PC-9 (cell line): ENCODE results near the gene NUP214. TPM values are rescaled to one million over a fixed set of nuclear protein-coding genes. Genes with fewer than 3 reads are reported as not detected.
"Not testable (repeated sequence)": the region's sequence is repeated elsewhere in the genome, so short reads cannot be mapped to it uniquely, and the experiment has no call there.

Source experiments
- BruUV-seq: library from RNA; stranded (reverse); fragments of 400-500 nt; replicated peaks from 2 replicates; lab custom pipeline; 2021; lab: Mats Ljungman, UMichigan
- CTCF ChIA-PET: fragments of 300-600 bp; sonication (Branson Sonifier 250); formaldehyde crosslinking; loops from one replicate; lab custom pipeline; 2022; ENCODE audit warnings: antibody characterized with exemption; lab: Charles Lee
- POLR2A ChIA-PET: fragments of 300-600 bp; sonication (Branson Sonifier 250); formaldehyde crosslinking; loops from one replicate; lab custom pipeline; 2022; ENCODE audit warnings: antibody characterized with exemption; ENCODE audit not compliant: unreplicated experiment; lab: Charles Lee
- DNase-seq, 2 experiments: peaks; one replicate each; pipeline versions ENCODE4 v3.0.0 to v3.0.0-alpha.2; 2015 to 2022; ENCODE audit warnings: mixed read lengths in 1 of 2
- H2AFZ ChIP-seq: fragments of 200-600 bp; sonication (generic); 2 replicates; pipeline ENCODE4 v1.8.1; 2017; ENCODE audit warnings: antibody characterized with exemption
- H3F3A ChIP-seq: fragments of 200-600 bp; sonication (generic); 2 replicates; pipeline ENCODE4 v1.8.1; 2017; ENCODE audit warnings: antibody characterized with exemption, mild to moderate bottlenecking, low read depth; ENCODE audit not compliant: insufficient read depth
- H3K27ac ChIP-seq: fragments of 200-600 bp; sonication (generic); 2 replicates; pipeline ENCODE4 v1.6.1; 2016; ENCODE audit warnings: mixed run types
- H3K27me3 ChIP-seq: fragments of 200-600 bp; sonication (generic); 2 replicates; pipeline ENCODE4 v1.6.1; 2016; ENCODE audit warnings: low read depth, mixed run types; ENCODE audit not compliant: insufficient read depth
- H3K36me3 ChIP-seq: fragments of 200-600 bp; sonication (generic); 2 replicates; pipeline ENCODE4 v1.6.1; 2016; ENCODE audit warnings: low read depth, mixed run types
- H3K4me1 ChIP-seq: fragments of 200-600 bp; sonication (generic); replicated peaks from 2 replicates; pipeline ENCODE4 v1.6.1; 2016; ENCODE audit warnings: mixed run types; ENCODE audit not compliant: insufficient read depth
- H3K4me2 ChIP-seq: fragments of 200-600 bp; sonication (generic); 2 replicates; pipeline ENCODE4 v1.6.1; 2017; ENCODE audit warnings: mixed run types
- H3K4me3 ChIP-seq: fragments of 200-600 bp; sonication (generic); 2 replicates; pipeline ENCODE4 v1.6.1; 2016; ENCODE audit warnings: mixed run types
- H3K79me2 ChIP-seq: fragments of 200-600 bp; sonication (generic); 2 replicates; pipeline ENCODE4 v1.6.1; 2017; ENCODE audit warnings: low read depth, mixed run types
- H3K9me2 ChIP-seq: fragments of 200-600 bp; sonication (generic); 2 replicates; pipeline ENCODE4 v1.8.1; 2017; ENCODE audit warnings: mild to moderate bottlenecking; ENCODE audit not compliant: insufficient read depth
- H3K9me3 ChIP-seq: fragments of 200-600 bp; sonication (generic); 2 replicates; pipeline ENCODE4 v1.8.1; 2016; ENCODE audit warnings: low read depth; ENCODE audit not compliant: insufficient read depth
- H4K20me1 ChIP-seq: fragments of 200-600 bp; sonication (generic); 2 replicates; pipeline ENCODE4 v1.8.1; 2017; ENCODE audit not compliant: insufficient read depth
- EZH2 ChIP-seq: fragments of 200-600 bp; sonication (generic); IDR thresholded peaks from 2 replicates; pipeline ENCODE4 v1.8.0; 2017; ENCODE audit warnings: antibody characterized with exemption, low read depth
- intact Hi-C: fragments of 100-400 bp; cut with micrococcal nuclease; formaldehyde crosslinking; loops from one replicate; pipeline ENCODE4 v1.10.0; 2022; ENCODE audit not compliant: unreplicated experiment
- total RNA-seq: library from RNA; stranded (reverse); gene quantifications from 2 replicates; pipeline ENCODE4 v1.2.3, GENCODE V29; 2021
- TF ChIP-seq, protein P1 (sequence below): fragments of 200-600 bp; sonication (generic); conservative IDR thresholded peaks from 2 replicates; pipeline ENCODE4 v1.6.1; 2017; ENCODE audit warnings: mixed run types, antibody characterized with exemption, mild to moderate bottlenecking, moderate library complexity

NUP214 gene
- total RNA-seq, 1 experiment from 2014 or later: 59.0 TPM

DNA sequence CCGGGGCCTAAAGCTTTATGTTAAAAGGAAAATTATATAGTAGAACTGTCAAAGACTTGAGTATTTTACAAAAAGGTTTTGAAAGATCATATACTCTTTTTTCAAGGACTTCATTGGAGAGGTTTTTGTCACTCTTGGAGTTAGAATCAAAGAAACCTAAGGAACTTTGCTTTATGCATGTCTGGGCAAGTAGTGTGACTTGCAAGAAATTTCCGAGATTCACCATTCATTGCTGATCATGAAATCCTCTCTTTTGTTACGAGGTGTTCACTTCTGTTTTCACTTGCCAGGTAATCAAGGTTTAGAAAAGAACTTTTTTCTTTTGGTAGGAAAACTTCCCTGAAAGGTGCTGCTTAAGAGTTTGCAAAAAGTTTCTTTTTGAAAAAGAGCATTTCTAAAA is 64.8 kb downstream of the NUP214 start:
- no peaks in the 10 kb centered on the region for H3K9me2 ChIP-seq
- intact Hi-C loops: no loop called here
- DNase-seq: no peak
- H3K36me3 ChIP-seq: peaks cover 13% of the 10 kb centered on the region
- BruUV-seq: no TSS peak
- no peaks in the 10 kb centered on the region for H3K27me3 ChIP-seq
- H4K20me1 ChIP-seq: no peaks in the 10 kb centered on the region
- no peak for TF ChIP-seq EZH2
- TF ChIP-seq, protein P1, sequence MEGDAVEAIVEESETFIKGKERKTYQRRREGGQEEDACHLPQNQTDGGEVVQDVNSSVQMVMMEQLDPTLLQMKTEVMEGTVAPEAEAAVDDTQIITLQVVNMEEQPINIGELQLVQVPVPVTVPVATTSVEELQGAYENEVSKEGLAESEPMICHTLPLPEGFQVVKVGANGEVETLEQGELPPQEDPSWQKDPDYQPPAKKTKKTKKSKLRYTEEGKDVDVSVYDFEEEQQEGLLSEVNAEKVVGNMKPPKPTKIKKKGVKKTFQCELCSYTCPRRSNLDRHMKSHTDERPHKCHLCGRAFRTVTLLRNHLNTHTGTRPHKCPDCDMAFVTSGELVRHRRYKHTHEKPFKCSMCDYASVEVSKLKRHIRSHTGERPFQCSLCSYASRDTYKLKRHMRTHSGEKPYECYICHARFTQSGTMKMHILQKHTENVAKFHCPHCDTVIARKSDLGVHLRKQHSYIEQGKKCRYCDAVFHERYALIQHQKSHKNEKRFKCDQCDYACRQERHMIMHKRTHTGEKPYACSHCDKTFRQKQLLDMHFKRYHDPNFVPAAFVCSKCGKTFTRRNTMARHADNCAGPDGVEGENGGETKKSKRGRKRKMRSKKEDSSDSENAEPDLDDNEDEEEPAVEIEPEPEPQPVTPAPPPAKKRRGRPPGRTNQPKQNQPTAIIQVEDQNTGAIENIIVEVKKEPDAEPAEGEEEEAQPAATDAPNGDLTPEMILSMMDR: no peak
- no peaks in the 10 kb centered on the region for H3K79me2 ChIP-seq
- H3K9me3 ChIP-seq: no peaks in the 10 kb centered on the region
- no peak overlapping the region for H2AFZ ChIP-seq
- no peak overlapping the region for H3K4me3 ChIP-seq
- no peak overlapping the region for H3K4me2 ChIP-seq
- POLR2A ChIA-PET: no interaction called here
- H3F3A ChIP-seq: no peaks in the 10 kb centered on the region
- H3K4me1 ChIP-seq: no peaks in the 10 kb centered on the region
- no peak overlapping the region for H3K27ac ChIP-seq
- CTCF ChIA-PET: no interaction called here

DNA sequence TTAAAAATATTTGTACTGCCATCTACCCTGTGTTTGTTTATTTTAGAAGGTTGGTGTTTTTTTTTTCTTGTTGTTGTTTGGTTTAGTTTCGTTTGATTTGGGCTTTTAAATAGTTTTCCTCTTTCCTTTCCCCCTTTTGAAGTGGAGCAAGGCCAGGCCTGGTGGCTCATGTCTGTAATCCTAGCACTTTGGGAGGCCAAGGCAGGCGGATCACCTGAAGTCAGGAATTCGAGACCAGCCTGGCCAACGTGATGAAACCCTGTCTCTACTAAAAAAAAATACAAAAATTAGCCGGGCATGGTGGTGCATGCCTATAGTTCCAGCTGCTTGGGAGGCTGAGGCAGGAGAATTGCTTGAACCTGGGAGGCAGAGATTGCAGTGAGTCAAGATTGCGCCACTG is 65.6 kb downstream of the NUP214 start:
- H3K27me3 ChIP-seq, H4K20me1 ChIP-seq, H2AFZ ChIP-seq, DNase-seq, H3K79me2 ChIP-seq, H3K27ac ChIP-seq, intact Hi-C loops, H3K4me3 ChIP-seq, H3K9me2 ChIP-seq, H3K4me2 ChIP-seq, H3K4me1 ChIP-seq, H3F3A ChIP-seq, H3K9me3 ChIP-seq, BruUV-seq: not testable (repeated sequence)
- CTCF ChIA-PET: interaction anchor here (0.5 kb wide), 1 partner anchor 144 kb away, joined by 14 read pairs; no protein-coding TSS in a partner anchor
- peaks cover 16% of the 10 kb centered on the region for H3K36me3 ChIP-seq
- POLR2A ChIA-PET: interaction anchor here (0.6 kb wide), 1 partner anchor 8 kb away, joined by 10 read pairs; no protein-coding TSS in a partner anchor

DNA sequence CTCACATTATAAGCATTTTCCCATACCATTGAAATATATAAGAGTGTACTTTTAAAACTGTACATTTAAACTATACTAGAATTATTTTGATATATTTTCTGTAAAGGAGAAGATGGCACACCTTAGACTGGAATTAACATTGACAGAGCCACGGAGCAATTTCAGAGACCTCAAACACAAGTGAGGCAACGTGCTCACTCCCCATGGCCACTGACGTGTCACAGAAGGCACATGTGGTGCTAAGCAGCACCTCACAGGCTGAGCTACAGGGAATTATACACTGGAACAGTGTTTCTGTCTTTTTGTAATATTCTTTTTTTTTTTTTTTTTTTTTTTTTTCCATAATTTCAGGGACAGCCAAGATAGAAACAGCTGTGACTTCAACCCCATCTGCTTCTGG is 66.5 kb downstream of the NUP214 start:
- TF ChIP-seq, protein P1: no peak
- TF ChIP-seq EZH2: no peak
- H3K36me3 ChIP-seq: peaks cover 16% of the 10 kb centered on the region
- H3K27me3 ChIP-seq: no peaks in the 10 kb centered on the region
- H3K4me2 ChIP-seq: no peak overlapping the region
- no peak overlapping the region for H3K27ac ChIP-seq
- ChIA-PET CTCF (no interaction called here), POLR2A (interaction anchor here (0.6 kb wide), 1 partner anchor 9 kb away, joined by 10 read pairs; no protein-coding TSS in a partner anchor)
- BruUV-seq: no TSS peak
- no peaks in the 10 kb centered on the region for H3F3A ChIP-seq
- no peaks in the 10 kb centered on the region for H4K20me1 ChIP-seq
- H3K4me3 ChIP-seq: no peak overlapping the region
- no peaks in the 10 kb centered on the region for H3K9me2 ChIP-seq
- no peak for DNase-seq
- no peaks in the 10 kb centered on the region for H3K79me2 ChIP-seq
- H2AFZ ChIP-seq: no peak overlapping the region
- intact Hi-C loops: no loop called here
- no peaks in the 10 kb centered on the region for H3K9me3 ChIP-seq
- no peaks in the 10 kb centered on the region for H3K4me1 ChIP-seq

DNA sequence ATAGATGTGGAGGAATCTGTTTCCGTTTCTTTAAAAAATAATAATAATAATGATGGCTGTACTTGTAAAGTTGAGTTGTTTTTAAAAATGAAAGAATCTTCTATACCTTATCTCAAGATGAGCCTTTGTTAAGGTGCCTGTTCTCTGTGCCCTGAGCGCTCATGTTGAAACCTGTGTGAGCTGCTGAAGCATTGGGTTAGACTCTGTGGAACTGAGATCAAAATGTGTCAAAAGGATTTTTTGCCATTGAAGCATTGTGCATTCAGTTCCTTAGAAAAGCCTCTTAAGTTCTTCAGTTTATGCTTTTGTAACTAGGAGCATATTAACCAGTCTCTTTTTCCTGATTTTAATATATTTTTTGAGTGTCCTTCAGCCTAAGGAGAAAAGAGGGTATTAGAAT is 67.7 kb downstream of the NUP214 start:
- Histone ChIP-seq H3K9me2 (no peaks in the 10 kb centered on the region), H3K4me2 (no peak overlapping the region), H3K9me3 (no peaks in the 10 kb centered on the region), H3K4me1 (no peaks in the 10 kb centered on the region), H2AFZ (no peak overlapping the region), H3K27me3 (no peaks in the 10 kb centered on the region), H3K36me3 (peaks cover 11% of the 10 kb centered on the region), H3K4me3 (no peak overlapping the region), H3K79me2 (no peaks in the 10 kb centered on the region), H4K20me1 (no peaks in the 10 kb centered on the region), H3F3A (no peaks in the 10 kb centered on the region), H3K27ac (no peak overlapping the region)
- ChIA-PET CTCF (no interaction called here), POLR2A (no interaction called here)
- TF ChIP-seq, protein P1: no peak
- no peak for TF ChIP-seq EZH2
- no TSS peak for BruUV-seq
- intact Hi-C loops: no loop called here
- no peak for DNase-seq
